Stimulated activated CD8-positive, alpha-beta memory T cell treated with anti-CD3 and anti-CD28 coated beads, Interleukin-7, amount 100 ng/mL, for 1 hour (primary cell): ENCODE measurements around the gene CEP128.
"Not testable (repeated sequence)": the region's sequence is repeated elsewhere in the genome, so short reads cannot be mapped to it uniquely, and the experiment has no call there.

Source experiments
- DNase-seq, 2 donors: peaks; one replicate each; pipeline ENCODE4 v3.0.0-alpha.2; 2020; ENCODE audit warnings: low read depth in 2 of 2

The CEP128 gene

GRCh38 chr14:80953211-80953610 is 11.7 kb upstream of the CEP128 start:
- not testable (repeated sequence) for DNase-seq

DNA sequence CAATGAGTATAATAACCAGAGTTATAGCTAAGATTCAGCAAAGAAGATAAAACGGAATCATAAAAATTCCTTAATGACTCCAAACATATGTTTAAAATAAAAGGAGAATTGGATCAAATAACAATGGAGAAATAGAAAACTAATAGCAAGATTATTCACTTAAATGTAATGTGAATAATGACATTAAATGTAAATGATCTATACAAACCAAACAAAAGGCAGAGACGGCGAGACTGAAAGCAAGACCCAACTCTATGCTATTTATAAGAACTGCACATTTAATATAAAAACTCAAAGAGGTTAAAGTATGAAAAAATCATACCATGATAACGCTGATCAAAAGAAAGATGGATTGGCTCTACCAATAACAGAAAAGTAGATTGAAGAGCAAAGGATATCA is 10.0 kb upstream of the CEP128 start:
- DNase-seq: no peak

- no peak for DNase-seq
These were observed 6.8 kb upstream of the CEP128 start for GRCh38 chr14:80948291-80948690.

DNA sequence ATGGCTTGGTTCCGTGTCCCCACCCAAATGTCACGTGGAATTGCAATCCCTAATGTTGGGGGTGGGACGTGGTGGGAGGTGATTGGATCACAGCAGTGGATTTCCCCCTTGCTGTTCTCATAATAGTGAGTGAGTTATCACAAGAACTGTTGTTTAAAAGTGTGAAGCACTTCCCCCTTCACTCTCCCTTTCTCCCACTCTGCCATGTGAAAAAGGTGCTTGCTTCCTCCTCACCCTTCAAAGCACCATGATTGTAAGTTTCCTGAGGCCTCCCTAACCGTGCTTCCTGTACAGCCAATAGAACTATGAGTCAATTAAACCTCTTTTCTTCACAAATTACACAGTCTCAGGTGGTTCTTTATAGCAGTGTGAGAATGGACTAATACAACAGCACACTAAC is 5.3 kb upstream of the CEP128 start:
- DNase-seq: no peak

DNA sequence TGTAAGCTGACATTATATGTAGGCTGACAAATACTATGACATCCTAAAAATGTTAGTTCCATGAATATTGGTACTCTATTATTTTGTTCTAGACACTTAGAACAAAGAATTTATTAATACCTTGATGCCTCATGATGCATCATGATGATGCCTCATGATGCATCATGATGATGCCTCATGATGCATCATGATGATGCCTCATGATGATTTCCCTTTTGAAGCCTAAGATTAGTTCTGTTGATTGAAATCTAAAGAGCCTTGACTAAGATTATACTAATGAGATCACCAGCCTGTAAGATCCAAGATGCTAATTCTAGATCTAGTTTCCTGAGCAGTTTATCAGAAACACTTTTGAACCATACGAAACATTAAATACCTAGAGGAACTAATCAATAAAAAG is 4.6 kb upstream of the CEP128 start:
- no peak for DNase-seq

GRCh38 chr14:80944861-80945617 is 3.5 kb upstream of the CEP128 start:
- no peak for DNase-seq

- no peak for DNase-seq
These were observed 658 bp upstream of the CEP128 start for GRCh38 chr14:80942191-80942600.

GRCh38 chr14:80940146-80940545 is 1.4 kb downstream of the CEP128 start:
- no peak for DNase-seq

- no peak for DNase-seq
These were observed 7.9 kb downstream of the CEP128 start for GRCh38 chr14:80933686-80934085.

GRCh38 chr14:80933282-80933681 is 8.3 kb downstream of the CEP128 start:
- DNase-seq: no peak

- DNase-seq: no peak
These were observed 10.6 kb downstream of the CEP128 start for GRCh38 chr14:80930836-80931389.

DNA sequence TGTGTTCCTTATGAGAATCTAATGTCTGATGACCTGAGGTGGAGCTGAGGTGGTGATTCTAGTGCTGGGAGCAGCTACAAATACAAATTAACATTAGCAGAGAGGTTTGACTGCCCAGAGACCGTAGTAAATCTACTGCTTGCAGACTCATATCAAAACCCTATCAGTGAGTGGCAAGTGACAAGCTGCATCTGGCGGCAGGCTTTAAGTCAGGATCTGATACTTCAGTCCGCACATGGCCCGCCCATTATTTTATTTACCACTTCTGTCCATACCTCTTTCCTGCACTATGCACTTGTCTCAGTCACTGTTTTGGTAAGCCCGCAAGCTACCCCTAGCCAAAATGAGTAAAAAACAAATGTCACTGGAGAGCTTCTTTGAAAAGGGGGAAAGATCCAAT is 11.4 kb downstream of the CEP128 start:
- no peak for DNase-seq

- DNase-seq: no peak
These were observed 14.2 kb downstream of the CEP128 start for GRCh38 chr14:80927083-80927989.

DNA sequence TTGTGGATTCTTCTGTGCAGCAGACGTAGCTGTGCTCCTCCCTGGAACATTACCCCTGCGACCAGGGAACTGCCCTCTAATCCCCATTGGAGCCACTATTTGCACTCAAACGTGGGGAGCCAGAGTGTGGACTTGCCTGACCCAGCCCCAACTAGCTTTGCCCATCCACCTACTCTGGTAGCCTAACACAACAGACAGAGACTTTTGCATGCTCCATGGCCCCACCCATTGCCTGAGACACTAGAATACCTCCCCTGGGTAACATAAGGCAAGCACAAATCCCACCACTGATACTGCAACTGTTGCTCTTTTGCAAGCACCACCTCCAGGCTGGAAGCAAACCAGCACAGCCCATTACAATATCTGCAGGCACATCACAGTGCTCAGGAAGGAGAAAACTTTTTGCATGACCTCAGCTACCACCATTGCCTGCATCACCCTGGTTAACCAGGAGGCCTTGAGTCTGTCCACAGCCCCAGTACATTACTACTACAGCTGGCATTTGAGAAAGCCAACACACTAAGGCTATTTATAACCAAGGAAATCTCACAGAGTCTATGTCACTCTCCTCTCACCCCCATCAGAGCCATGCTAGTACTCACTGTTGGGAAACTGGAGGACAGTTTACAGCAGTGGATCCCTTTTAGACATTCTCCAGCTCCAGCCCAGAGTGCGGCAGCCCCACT is 15.0 kb downstream of the CEP128 start:
- DNase-seq: no peak

- DNase-seq: no peak
These were observed 17.0 kb downstream of the CEP128 start for GRCh38 chr14:80924365-80925103.

GRCh38 chr14:80923368-80923767 is 18.2 kb downstream of the CEP128 start:
- DNase-seq: no peak

DNA sequence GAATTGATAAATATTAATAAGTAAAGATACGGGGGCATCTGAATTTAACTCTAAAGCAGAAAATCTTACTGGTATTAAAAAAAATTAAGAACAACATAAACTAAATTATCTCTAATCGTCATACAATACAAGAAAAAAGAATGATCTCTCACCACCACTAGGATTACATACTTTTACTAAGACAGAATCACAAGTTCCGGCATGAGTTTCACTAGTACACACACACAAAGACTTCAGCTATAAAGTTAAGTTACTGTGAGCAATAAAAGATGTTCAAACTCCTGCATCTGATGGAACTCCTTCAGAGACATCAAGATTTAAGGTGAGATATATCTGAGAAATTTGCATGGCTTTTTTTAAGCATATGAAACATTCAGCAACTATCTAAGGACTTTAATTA is 21.9 kb downstream of the CEP128 start:
- DNase-seq: no peak

DNA sequence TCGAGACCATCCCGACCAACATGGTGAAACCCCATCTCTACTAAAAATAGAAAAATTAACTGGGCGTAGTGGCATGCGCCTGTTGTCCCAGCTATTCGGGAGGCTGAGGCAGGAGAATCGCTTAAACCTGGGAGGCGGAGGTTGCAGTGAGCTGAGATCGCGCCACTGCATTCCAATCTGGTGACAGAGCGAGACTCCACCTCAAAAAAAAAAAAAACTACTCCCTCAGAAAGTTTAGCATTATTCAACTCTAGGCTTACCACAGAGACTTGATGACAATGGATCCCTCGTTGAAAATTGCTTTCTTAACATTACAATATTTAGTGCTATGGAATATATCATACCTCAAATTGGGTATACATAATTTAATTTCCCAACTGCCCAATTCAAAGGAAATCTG is 29.5 kb downstream of the CEP128 start:
- DNase-seq: not testable (repeated sequence)

- DNase-seq: no peak
These were observed 34.6 kb downstream of the CEP128 start for GRCh38 chr14:80906946-80907345.

DNA sequence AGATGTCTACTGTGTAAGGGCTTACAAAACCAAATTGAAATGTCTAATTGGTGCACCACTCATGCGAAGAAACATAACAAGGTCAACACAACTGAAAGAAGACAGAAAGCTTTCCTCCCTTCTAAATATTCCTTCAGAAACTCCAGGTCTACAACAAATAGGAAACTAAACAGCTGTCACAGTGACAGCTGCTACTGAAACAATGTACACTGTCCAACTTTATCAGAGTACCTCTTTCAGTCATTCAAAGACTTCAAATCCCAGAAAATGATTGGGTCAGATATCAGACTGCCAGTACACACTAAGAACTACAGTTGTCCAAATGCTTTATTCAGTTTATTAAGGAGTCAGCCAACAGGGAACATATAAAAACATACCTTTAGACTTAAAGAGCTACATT is 35.2 kb downstream of the CEP128 start:
- DNase-seq: no peak

- no peak for DNase-seq
These were observed 38.9 kb downstream of the CEP128 start for GRCh38 chr14:80902608-80903007.
